GM19438 (cell line): ENCODE results near the gene CNTNAP5.

Source experiments
- ATAC-seq: cut with Tn5 transposase; IDR thresholded peaks from one replicate; pipeline ENCODE4 v1.9.1; 2021; ENCODE audit warnings: low read depth; ENCODE audit not compliant: unreplicated experiment

The CNTNAP5 gene

DNA sequence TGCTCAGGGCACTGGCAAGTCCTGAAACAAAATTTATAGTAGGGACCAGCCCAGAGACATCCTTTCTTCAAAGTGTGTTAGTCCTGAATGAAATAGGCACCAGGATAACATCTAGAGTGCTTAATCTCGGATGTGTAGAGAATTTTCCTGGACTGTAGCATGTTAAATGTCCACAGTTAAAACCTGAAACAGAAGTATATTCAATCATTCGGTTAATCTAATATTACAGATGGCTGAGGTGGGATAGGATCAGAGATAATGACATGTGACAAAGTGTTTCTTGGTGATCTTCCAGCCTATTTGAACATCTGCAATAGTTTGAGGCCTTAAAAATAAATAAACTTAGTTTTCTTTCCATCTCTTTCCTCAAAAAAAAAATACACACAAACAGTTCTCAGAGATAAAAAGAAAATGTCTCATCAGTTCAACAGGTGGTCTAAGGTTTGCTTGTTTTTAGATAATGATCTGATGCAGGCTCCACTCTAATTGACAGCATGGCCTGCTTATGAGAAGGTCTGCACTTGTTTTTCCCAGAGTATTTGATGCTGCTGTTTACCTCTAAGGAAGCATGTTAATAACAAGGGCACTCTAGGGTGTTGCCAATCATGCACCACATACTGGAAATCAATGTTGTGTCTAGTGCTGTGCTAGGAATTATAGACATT, 25.9 kb downstream of the CNTNAP5 start:
- no peak for ATAC-seq

DNA sequence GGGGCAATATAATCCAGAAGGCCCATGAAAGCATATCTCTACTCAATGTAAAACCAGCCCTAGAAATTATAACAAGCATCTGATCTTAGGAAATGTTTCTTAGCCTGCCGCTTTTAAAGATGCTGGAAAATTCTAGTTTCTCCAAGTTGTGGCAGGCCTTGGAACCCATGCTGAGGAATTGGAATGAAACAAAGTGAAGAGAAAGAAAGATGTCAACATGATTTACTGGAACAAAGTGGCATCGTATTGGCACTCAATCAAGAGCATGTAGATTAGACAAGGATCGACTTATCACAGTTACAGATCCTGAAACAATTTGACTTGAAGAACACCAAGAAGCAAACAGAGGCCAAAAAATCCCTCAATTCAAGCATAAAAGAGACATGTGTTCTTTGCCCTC, 28.7 kb downstream of the CNTNAP5 start:
- no peak for ATAC-seq

DNA sequence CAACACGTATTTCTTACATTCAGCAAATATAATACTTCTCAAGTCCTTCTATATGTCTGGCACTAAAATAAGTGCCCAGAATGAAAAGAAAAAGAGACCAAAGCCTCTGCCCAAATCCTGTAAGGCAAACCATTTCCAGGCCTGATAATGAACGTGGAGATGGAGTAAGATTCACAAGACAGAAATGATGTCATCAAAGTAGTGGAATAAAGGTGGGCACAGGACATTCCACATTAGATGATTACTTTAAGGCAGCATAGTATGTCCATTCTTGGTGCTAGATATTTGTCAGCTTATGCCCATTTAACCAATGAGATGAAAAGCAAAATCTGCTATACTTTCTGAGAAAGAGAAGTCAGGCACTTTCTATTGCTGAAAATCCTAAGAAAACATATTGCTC, 38.5 kb downstream of the CNTNAP5 start:
- ATAC-seq, result no peak

DNA sequence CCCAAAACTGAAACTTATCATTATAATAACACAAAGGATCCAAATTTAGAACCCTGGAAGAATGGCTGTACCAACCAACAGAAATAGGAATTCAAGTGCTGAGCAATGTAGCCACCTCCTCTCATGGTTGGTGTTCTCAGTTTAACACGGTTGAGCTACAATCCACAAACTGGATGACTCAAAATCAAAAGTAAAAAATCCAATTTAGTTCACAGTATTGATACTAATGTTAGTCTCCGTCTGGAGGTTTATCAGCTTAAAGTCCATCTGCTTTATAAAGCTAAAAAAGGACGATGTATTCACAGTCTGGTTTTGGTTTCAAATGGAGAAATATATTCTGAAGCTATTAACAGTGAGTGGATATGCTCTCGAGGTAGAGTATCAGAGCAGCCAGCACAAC, 40.5 kb downstream of the CNTNAP5 start:
- ATAC-seq, result no peak

DNA sequence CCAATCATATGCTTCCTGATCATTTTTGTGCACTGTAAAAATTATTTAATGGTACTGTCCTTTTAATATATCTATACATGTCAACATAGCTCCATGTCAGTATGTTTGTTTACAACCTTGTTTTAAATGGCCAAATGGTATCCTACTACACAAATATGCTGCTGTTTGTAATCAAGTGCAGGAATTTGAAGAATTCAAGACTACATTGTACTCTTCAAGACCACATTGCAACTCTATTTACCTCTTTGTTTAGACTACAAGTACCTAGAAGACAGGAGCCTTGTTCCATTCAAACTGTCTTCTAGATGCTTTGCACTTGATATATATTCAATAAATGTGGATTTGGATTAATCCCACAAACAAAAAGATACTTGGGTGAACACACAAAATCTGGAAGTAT, 41.7 kb downstream of the CNTNAP5 start:
- ATAC-seq, result no peak

DNA sequence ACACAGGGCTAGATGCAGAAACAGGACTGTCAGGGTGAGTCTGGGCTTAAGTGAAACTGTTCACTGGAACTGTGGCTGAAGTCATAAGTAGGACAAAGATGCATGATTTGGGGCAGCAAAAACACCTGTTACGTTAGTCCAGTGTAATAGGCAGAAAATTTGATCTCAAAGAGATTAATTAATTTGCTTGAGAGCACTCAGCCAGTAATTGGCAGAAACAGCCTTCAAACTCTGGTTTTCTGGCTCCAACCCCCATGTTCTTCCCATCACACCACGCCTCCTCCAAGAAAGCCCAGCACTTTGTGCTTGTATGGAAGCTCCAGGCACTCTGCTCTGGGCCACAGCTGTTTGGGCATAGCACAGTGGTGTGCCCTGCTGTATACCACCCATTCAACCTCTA, 54.0 kb downstream of the CNTNAP5 start:
- no peak for ATAC-seq

DNA sequence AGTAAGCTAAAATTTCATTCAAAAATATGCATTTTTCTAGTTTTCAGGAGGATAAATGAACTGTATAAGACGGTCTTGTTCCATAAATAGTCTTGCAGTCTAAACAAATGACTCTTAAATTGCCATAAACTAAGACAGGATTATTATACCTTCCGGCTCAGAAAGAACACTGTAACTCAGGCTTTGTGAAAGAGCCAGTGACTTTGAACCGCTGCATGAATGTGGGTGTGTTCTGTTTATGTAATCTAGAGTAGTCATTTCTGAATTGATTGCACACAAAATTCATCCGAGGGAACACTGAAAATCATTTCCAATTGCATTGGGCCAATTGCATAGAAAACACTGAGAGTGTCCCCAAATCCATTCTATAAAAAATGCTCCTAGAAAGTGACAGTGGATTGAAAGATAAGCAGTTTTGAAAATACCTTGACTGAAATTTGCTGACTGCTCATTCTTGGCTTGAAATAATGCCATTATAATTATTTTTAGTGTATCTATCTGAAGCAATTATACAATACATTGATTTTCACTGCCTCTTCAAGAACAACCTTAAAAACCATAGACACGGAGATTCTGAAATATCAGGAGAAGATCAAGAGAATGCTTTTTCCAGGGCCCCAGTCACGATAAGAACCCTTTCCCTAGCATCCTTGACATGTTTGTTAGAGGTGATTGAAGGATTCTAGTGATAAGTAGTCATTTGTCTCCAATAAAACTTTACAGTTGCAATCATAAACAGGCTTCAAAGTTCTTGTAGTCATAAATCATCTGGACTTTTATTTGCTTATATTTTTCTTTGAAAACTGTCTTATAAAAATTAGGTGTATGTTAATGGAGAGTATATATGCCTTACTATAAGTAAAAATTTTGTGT, 55.4 kb downstream of the CNTNAP5 start:
- ATAC-seq, result no peak

DNA sequence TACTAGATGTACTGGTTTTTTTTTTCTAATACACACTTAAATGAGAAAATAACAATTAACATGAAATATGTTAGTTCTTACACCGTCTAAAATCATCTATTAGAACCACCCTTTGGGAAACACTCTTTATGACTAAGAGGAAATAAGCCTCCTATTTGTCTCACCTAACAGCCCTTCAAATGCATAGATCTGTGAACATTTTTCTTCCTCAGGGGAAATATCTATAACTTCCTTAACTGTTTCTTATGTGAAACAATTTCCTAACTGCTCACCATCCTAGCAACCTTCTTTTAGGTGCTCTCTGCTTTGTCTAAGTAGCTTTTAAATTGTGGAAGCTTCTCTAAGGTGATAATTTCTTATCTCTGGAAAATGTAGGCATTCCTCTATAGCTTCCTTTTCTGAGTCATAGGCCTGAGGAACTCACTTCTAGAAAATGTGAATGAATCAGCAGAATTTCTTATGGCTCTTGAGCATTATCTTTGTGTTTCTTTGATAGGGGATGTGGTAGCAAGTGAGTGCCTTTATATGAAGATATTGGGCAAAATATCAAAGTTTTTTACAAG, 56.1 kb downstream of the CNTNAP5 start:
- ATAC-seq, result no peak

DNA sequence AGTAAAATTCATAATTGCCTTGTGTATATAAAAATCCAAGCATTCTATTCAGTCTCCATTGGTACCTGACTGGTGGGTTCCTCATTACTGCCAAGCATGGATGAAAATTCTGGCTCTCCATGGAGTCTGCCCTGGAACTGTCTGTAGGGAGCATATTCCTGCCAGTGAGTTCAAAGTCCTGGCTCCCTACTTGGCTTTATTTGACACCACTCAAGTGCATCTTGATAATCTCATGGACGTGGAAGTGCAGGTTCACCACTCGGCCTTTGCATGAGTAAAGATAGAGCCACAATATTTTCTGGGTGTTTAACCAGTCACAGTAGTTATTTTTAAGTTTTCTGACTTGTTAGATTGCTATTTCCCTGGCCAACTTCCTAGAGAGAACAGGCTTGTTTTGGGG, 63.5 kb downstream of the CNTNAP5 start:
- ATAC-seq, result no peak

DNA sequence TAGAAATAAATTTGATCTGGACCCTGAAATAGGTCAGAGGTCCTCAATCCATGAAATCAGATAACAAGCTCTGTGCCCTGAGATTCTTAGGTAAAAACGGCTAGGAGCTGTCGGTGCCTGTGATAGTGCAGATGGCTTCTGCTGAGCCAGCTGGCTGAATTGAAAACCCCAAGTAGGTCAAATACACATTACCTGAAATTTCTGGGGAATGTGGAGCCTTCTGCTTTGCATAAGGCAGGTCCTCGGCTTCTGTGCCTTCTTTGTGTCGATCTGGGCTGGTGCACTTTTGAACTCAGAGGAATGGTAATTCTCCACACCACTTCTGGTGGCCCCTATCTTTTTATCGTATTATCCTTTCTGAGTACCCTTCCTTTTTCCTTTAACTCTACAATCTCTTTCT, 66.6 kb downstream of the CNTNAP5 start:
- no peak for ATAC-seq

DNA sequence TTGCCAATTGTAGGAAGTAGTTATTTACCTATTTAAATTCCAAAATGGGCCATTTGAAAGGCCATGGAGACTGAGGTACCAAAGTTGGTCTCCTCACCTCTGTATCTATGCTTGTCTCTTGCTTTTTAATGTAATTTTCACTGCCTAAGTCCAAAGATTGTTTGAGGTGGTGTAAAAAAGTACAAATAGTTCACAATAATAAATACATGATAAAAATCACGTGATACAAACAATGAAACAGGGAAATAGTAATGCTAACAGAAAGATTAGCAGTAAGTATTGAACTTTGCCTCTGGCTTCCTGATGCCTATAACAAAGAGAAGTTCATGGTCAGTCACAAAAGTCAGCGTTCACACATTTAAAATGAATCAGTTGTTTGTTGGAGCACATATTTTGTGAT, 67.6 kb downstream of the CNTNAP5 start:
- ATAC-seq, result no peak

DNA sequence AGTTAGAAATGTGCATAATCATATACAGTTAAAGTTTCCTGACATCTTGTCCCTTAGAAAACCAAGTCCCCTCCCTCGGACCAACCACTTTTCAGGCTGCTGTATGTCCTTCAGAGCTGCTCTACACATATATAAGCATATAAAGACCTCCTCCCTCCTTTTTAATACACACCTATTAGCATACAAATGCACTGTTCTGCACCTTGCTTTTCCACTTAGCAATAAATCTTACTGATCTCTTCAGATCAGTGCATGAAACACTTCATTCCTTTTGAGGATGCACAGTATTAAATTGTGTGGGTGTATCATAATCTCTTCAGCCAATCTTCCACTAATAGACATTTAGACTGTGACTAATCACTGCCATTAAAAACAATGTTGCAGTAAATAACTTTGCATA, 79.8 kb downstream of the CNTNAP5 start:
- no peak for ATAC-seq

DNA sequence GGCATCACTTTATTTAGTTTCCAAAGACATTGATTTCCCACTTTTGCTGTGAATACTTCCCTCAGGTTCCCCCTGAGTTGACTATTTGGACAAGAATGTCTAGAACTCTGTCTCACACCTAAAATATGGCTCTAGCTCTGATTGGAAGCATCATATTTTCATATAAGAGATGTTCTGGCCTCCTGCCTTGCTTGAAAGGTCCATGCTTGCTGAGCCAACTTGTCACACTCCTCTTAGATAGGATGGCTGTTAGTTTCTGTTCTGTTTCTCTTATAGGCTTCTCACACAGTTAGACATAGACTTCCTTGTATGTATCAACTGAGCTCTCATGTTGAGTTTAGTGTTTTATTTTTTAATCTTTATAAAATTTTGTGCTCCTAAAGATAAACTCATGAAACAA, 87.1 kb downstream of the CNTNAP5 start:
- ATAC-seq, result no peak

DNA sequence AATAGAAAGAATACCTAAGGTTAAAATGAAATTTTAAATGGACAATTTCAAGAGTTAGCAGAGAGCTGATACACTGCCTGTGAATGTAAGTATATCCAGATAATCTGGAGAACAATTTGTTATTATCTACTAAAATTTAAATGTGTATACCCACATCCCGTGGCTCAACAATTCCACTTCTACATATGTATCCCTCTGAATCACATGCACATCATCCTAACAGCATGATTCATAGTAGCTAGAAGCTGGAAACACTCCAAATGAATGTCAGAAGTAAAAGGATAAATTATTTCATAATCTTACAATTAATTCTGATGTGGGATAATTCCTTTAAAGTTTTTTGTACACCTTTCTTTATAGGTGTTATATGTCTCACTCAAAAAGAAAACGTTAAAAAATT, 87.9 kb downstream of the CNTNAP5 start:
- no peak for ATAC-seq

DNA sequence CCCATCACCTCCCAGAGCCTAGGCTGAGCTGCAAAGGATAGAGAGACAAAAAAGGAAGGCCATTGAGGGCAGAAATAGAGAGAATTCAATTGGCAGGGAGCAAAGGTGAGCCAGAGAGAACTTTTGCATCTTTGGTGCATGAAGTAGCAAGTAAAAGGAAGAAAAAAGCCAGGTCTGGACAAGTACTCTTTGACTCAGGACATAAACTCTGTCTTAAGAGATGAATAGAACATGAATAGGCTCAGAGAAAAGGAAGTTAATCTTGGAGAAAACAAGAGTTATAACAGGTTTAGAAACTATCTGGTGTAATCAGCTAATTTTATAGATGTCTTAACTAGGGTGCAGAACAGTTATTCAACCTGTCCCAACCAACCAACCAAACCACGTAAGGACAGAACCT, 95.2 kb downstream of the CNTNAP5 start:
- ATAC-seq, result no peak

DNA sequence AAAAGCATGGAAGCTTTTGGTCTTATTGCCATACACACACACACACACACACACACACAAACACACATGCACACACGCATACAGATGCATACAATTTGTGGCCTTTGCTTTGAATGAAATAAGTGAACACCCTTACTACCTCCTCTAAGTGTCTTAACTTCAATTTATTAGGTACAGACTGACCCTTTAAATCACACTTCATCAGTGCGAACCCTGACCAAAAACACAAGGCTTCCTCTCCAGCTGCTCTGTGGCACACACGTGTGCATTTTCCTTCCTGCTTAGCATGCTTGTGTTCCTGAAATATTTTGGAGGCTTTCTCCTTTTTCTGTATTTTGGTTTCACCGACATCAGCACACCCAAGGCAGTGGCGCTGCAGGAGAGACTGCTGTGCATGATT, 96.0 kb downstream of the CNTNAP5 start:
- no peak for ATAC-seq

DNA sequence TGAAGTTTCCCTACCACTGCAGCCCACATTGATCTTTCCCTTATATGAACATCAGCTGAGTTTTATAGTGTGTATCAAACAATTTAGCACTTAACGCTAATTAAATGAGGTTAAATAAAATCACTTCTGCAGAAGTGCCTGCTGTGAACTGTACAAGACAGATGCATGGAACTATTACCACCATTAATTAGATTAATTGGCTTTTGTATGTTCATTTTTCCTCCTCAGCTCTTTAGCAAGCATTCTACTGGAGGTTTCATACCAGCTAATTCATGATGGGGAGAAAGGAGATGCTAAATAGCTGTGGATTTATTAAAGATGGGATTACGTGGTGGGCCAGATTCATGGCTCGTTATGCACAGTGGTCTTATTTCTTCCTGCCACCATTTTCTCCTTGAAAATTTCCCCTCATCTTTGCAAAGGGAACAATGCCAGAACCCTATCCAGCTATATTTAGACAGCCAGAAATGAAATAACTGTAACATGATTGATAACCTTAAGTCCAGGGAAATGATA, 96.7 kb downstream of the CNTNAP5 start:
- no peak for ATAC-seq

DNA sequence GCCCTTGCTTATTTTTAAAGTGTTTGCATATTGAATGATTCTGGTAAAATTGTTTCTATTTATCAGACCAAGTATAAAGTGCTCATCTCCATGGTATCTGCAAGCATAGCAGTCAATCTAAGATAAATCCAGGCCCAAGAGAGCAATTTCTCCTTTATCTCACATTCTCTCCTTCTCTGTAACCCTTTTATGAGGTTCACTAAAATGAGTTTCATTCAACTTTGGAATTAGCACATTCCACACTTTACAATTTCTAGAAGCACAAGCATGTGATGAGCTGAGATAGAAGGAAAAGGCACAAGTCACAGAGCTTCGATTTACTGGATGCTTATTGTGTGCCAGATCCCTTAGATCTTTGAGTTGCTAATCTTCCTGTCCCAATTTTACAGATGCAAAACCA, 97.3 kb downstream of the CNTNAP5 start:
- no peak for ATAC-seq

DNA sequence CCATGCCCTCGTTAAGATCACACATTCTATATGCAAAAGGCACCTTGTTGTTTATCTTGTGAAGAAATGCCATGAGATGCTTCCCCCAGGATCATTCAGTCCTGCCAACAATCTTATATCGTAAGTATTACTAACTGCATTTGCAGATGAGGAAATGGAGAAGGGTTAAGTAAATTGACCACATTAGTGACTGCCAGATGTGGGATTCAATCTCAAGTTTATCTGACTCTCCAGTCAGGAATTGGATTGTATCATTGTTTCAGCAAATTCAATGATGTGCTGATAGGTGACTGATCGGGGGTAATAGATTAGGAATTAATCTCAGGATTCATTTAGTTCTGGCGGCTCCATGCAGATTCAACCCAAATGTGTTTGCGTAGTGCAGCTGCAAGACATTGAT, 106.2 kb downstream of the CNTNAP5 start:
- no peak for ATAC-seq

DNA sequence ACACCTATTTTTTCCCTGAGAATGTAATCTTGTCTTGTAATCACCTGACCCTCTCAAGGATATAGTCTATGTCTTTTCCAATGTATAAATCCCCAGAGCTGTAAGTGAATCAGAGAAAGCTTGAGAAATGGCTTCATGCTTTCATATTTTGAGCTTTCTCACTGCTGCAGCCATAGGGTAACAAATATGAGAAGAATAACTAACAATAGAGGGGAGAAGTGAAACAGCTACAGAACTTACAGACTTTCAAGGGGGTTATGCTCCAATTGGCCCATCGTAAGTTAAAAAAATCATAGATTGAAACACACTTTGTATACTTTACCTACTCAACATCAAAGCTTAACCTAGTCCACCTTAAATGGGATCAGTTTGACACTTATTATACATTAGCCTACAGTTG, 111.0 kb downstream of the CNTNAP5 start:
- ATAC-seq, result no peak

DNA sequence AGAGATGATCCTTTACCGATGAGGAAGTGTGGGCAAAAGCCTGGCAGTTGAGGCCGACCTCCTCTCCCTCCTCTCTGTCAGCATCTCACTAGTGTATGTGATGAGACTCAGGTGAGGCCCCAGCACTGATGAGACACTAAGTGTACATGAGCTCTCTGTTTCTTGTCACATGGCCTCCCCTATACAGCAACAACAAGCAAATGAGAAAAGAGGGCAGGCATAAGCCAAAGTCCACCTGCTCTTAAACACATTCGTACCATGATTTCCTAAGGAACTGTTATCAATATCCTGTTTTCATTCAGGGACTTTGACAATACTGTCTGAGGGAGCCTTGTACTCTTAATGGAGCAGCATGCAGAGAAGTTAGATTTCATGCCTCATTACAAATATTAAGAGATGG, 113.0 kb downstream of the CNTNAP5 start:
- no peak for ATAC-seq

DNA sequence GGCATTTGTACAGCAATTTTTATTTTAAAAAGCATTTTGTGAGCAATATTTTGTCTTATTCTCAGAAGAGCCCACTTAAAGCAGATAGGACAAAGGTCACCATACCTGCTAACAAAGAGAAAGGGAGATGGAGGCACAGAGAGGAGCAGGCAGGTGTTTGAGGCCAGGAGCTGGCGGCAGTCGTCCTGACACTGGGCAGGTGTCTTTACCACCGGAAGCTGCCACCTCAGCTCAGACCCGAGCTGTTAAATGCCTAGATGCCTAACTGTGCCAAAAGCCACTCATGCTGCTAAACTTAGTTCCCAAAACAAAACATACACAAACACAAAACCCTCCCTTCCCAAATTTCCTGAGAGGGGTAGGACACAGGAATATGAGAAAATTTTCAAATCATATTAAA, 120.9 kb downstream of the CNTNAP5 start:
- no peak for ATAC-seq
